Activated CD8-positive, alpha-beta memory T cell treated with anti-CD3 and anti-CD28 coated beads for 24 hours (primary cell): ENCODE measurements around the gene EEF1A2.

Experiments used
- DNase-seq: peaks from one replicate; pipeline ENCODE4 v3.0.0-alpha.2; 2020

Gene EEF1A2

DNA sequence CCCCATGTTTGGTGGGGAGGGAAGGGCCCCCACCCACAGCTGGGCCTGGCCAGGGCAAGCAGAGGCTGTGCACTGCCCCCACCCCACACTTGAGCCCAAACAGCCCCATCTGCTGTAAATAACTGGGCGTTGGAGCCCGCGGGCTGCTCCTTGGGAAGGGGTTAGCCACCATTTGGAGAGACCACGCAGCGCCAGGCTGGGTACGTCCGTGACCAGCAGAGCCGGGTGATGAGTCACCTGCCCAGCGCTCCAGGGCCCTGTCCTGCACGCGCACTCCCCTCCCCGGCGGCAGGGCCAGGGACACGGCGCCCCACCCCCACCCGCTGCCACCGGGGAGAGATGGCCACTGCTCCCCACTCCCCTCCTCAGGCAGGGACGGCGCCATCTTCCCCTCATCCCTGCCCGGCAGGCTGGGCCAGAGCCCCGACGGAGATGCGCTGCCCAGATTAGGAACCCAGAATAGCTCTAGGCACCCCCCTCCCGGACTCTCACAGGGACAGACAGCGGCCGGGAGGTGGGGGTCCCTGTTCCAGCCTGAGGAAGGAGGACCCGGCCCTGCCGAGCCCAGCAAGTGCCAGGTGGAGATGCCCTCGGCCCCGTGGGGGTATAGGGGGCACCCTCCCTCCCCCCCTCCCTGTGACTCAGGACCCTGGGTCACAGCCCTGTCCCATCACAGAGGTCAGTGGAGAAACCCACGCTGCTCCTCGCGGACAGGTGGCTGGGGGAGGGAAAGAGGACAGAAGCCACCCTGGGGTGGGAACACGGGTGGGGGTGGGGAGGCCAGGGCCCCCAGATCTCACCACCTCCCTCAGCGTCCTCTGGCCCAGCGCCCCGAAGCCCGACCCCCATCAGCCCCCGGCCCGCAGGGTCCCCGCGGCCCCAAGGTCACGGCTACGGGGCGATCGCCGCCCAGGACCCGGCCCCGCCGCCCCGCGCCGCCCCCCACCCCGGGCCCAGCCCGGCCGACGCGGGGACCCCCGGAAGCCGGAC lies 642 bp downstream of the EEF1A2 start:
- DNase-seq = no peak

DNA sequence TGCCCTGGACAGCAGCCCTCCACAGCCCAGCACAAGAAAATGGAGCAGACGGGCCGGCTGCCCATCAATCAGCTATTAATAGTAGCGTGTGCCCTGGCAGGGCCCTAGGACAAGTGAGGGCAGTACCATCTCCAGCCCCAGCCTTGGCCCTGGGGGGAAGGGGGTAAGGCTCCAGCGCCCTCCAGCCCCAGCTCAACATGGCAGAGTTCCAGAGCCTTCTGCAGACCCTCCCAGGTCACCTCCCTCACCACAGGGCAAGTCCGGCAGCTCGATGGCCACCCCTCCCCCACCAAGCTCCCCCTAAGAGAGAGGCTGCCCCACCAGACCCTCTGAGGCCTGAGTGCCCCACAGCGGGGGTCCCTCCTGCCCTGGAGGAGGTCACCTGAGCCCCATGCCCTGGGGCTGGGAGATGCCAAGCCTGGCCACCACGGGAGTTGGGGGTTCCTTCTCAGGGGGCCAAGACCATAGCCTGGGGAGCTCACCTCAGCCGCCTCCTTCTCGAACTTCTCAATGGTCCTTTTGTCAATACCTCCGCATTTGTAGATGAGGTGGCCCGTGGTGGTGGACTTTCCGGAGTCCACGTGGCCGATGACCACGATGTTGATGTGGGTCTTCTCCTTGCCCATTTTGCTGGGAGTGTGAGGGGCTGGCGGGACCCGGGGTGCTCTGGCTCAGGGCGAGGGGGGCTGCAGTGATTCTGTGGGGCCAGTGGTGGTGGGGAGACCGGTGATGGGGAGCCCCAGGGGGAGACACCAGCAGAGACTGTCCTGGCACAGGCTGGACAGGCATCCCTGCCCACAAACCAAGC lies 1.5 kb downstream of the EEF1A2 start:
- DNase-seq = no peak

DNA sequence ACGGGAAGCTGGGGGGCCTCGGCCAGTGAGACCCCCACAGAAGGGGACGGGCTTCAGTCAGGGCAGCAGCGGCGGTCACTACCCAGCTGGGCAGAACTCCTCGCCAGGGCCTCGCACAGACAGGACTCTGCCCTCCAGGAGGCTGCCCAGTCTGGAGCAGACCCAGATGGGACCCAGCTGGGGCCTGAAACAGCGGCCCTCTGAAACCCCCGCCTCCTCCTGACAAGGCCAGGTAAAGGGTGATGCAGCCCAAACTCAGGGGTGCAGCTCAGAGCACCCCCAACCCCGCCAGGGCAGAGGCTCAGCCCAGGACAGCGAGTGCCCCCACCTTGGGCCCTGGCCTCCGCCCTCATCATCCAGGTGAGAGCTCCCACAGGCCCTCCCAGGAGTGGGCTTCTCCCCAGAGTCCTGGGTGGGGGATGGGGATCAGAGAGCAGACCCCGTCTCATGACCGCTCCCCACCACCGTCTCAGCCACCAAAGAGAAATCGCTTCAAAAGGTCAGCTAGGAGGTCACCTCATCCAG lies 2.2 kb downstream of the EEF1A2 start:
- DNase-seq = no peak

DNA sequence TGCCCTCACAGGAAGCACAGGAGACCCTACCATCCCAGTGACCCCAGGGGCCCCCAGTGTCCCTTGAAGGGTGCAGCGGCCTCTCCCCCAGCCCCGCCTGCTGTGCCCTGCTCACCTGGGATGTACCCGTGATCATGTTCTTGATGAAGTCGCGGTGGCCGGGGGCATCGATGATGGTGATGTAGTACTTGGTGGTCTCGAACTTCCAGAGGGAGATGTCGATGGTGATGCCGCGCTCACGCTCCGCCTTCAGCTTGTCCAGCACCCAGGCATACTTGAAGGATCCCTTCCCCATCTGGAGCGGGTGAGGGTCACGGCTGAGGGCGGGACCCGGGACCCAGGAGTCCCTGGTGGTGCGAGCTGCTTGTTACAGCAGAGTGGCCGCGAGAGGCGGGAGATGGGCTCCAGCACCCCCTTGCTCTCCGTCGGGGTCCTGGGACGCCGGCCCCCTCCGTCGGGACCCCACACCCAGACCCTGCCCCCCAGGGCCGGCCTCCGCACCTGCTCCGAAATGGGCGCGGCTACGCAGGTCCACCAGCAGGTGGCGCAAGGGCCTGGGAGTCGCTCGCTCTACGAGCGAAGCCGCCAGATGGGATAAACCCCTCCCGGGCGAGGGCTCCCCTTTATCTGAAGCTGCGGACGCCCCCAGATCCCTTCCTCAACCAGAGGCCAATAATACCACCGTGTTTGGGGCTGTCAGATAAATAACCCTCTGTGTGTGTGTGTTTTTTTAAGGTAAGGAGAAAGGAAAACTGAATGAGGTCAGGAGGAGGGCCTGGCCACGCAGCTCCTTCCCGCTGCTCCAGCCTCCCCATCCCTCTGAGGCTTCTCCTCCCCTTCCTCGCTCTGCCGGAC lies 2.9 kb downstream of the EEF1A2 start:
- DNase-seq = peak; percentile 91

DNA sequence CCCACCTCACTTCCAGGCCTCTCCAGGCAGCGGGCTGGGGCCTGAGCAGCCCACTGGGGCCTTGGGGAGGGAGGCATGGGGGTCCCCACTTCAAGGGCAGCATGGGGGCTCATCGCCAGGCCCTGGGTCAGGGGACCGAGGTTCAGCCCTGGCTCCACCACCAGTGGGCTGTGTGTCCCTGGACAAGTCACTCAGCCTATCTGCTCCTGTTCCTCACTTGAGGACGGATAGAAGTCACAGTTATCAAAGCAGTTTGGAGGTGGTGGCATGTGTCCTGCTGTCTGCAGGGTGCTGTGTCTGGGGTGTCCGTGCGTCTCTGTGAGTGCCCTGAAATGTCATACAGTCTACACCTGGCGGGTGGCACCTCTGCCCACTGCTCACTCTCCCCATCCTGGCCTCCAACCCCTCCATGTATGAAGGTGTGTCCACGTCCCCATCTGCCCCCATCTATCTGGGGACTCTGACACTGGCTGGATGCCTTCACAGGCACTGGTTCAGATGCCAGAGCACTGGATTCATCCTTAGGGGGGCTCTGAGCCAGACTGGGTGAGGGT lies 3.6 kb downstream of the EEF1A2 start:
- no peak for DNase-seq

DNA sequence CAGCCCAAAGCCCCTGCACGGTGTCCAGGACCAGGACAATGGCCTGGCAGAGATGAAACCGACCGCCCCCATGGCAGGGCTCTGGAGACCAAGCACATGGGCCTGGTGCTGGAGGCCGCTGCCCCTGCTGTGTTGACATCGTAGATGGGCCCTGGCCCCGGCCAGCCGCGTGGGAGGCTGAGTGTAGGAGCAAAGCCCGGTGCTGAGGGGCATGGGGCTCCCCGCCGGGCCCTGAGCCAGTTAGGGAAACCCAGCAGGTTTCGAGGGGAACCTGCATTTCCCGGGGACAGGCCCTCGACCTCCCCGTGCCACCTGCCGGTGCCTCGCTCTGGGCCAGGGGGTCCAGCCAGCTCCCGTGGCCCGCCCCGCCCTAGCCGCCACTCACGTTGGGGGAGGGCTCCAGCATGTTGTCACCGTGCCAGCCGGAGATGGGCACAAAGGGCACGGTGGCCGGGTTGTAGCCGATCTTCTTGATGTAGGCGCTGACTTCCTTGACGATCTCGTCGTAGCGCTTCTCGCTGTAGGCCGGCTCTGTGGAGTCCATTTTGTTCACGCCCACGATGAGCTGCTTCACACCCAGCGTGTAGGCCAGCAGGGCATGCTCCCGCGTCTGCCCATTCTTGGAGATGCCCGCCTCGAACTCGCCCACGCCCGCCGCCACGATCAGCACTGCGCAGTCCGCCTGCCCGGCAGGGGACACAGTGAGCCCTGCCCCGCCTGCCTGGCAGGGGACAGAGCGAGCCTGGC lies 4.3 kb downstream of the EEF1A2 start:
- no peak for DNase-seq

DNA sequence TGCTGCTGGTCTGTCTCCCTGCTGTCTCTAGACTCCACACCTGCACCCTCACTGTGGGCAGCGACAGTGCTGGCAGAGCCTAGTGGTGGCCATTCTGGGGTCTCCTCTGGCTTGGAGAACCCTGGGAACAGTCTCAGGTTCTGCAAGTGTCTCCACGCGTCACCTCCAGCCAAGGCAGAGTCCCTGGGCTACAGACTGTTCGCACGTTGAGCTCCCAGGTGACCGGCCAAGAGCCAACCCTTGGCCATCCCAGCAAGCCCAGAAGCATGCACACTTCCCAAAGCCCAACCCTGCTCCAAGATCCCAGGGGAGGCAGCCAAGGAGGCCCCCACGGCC lies 4.8 kb downstream of the EEF1A2 start:
- DNase-seq = no peak

DNA sequence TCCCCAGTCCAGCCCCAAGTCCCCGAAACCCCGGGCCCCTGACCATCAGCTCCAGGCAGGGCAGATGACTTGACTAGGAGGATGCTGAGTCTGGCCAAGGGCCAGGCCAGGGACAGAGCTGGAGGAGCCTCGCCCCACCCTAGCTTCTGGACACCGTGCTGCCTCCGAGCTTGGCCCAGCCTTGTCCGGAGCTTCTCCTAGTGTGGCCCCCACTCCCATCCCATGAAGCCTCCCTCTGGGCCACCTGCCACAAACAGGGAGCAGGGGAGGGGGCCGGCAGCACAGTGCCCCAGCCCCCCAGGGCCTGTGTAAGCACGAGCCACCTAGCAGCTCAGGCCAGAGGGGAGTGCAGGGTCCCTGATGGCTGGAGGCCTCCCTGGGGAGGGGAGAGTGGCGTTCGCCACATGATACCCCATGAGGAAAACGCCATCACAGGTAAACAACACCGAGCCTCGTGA lies 5.3 kb downstream of the EEF1A2 start:
- DNase-seq = no peak

DNA sequence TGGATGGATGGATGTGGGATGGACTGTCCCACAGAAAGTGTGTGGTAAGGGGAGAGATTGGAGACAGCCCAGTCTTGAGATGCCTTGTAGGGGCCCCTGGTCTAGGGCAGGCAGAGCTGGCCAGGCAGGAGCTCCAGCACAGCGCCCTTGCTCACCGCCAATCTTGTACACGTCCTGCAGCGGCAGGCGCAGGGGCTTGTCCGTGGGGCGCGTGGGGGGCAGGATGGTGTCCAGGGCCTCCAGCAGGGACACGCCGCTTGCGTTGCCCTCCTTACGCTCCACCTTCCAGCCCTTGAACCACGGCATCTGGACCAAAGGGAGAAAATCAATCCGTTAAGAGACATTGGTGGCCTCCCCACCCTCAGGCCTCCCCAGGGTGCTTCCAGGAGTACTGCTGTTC lies 5.9 kb downstream of the EEF1A2 start:
- no peak for DNase-seq

DNA sequence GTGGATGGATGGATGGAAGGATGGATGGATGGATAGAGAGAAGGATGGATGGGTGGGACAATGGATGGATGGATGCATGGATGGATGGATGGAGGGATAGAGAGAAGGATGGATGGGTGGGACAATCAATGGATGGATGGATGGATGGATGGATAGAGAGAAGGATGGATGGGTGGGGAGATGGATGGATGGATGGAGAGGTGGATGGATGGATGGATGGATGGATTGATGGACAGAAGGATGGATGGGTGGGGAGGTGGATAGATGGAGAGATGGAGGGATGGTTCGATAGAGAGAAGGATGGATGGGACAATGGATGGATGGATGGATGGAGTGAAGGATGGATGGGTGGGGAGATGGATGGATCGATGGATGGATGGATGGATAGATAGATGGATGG lies 6.4 kb downstream of the EEF1A2 start:
- DNase-seq = no peak

DNA sequence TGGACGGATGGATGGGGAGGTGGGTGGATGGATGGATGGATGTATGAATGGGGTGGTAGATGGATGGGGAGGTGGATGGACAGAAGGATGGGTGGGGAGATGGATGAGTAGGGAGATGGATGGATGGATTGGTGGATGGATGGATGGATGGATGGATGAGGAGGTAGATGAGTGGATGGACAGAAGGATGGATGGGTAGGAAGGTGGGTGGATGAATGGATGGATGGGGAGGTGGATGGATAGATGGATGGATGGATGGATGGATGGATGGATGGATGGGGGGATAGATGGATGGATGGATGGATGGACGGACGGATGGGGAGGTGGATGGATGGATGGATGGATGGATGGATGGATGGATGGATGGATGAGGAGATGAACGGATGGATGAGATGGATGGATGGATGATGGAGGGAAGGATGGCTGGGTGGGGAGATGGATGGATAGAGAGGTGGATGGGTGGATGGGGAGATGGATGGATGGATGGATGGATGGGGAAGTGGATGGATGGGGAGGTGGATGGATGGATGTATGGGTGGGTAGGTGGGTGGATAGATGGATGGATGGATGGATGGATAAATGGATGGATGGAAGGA lies 7.2 kb downstream of the EEF1A2 start:
- DNase-seq = no peak

DNA sequence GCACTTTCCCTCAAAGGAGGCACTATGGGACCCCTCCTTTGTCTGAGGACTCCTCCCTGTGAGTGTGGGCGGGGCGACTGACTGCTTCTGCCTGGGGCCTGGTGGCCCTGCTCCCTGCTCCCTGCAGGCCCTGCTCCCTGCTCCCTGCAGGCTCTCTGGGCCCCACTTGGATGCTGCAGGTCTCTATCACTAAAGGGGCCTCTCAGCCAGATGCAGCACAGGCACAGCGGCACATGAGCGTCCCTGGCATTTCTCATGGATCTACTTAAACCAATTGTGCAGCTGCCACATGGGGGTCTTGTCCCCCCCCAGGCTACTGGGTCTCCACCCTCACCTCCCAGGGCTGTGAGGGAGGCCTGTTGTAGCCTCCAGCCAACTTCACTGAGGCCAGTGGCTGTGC lies 7.8 kb downstream of the EEF1A2 start:
- DNase-seq = no peak

DNA sequence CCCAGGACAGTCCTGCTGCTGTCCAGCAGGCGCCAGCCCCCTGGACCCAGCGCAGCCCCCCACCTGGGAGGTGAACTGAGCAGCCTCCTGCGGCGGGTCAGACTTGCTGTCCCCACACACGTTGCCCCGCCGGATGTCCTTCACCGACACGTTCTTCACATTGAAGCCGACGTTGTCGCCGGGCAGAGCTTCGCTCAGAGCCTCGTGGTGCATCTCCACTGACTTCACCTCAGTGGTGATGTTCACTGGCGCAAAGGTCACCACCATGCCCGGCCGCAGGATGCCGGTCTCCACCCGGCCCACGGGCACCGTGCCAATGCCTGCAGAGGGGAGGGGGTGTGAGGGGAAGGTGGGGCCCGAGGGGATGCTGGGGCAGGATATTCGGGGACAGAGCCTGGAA lies 8.5 kb downstream of the EEF1A2 start:
- no peak for DNase-seq

DNA sequence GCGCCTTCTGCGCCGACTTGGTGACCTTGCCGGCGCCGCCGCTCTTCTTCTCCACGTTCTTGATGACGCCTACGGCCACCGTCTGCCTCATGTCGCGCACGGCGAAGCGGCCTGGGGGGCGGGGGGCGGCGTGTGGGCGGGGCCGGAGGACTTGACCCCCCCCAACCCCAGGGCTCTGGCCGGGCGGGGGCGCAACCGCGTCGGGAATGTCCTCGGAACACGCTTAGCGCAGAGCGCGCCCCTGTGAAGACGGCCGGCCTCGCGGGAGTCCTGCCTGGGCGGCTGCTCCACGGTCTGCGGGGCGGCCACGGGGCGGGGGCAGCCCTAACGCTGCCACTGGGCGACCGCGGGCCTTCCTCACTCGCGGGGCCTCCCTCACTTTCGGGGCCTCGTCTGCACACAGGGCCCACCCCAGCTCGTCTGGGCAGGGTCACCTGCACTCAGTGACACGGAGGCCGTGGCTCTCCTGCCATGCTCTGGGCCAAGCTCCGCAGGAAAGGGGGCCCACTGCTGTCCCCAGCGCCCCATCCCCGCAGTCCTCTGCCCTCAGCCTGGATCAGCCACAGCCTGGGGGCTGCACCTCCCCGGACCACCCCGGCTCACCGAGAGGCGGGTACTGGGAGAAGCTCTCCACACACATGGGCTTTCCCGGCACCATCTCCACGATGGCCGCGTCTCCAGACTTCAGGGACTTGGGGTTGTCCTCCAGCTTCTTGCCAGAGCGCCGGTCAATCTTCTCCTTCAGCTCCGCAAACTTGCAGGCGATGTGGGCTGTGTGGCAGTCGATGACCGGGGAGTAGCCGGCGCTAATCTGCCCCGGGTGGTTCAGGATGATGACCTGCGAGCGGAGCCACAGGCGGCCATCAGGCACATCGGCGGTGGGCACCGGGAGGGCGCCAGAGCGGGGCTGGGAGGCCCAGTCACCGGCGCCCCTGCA lies 10.3 kb downstream of the EEF1A2 start:
- no peak for DNase-seq

DNA sequence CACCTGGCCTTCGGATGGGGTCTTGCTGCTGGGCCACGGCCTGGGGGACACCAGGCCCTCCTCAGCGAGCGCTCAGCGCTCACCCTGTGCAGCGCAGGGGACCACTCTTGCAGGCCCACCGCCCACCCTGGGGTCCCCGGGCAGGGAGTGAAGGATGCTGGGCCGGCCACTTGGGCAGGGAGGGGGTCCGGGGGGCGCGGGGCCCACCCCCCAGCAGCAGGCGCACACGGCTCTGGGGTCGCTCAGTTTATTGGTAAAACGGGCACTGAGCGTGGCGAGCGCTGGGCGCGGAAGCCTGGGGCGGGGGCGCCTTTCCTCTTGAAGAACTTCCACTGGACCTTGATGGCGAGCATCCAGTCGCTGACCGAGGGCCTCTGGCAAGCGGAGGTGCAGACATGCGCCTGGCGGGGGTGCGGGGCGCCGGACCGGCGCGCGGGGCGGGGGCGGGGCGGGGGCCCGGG lies 11.1 kb downstream of the EEF1A2 start:
- DNase-seq = no peak

DNA sequence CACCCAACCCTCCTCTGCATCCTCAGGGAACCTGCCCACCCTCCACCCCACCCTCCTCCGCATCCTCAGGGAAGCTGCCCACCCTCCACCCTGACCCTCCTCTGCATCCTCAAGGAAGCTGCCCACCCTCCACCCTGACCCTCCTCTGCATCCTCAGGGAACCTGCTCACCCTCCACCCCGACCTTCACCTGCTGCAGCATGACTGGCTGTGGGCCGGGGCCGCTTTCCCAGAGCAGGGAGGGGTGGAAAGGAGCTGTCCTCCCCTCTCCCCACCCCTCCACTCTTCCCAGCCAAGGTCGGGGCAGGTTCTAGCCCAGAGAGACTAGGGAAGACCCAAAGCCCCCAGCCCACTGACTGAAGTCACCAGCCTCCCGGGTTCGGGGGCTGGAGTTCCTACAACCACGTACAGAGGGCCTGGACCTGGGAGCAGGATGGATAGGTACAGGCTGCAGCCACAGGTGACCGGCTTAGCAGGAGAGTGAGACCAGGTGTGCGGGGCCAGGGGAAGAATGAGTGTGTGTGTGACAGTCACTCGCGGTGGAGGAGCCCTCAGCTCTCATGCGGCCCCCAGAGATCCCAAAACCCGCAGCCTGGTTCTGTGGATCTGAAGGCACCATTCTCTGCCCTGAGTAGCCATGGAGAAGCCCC lies 11.6 kb downstream of the EEF1A2 start:
- DNase-seq = no peak

DNA sequence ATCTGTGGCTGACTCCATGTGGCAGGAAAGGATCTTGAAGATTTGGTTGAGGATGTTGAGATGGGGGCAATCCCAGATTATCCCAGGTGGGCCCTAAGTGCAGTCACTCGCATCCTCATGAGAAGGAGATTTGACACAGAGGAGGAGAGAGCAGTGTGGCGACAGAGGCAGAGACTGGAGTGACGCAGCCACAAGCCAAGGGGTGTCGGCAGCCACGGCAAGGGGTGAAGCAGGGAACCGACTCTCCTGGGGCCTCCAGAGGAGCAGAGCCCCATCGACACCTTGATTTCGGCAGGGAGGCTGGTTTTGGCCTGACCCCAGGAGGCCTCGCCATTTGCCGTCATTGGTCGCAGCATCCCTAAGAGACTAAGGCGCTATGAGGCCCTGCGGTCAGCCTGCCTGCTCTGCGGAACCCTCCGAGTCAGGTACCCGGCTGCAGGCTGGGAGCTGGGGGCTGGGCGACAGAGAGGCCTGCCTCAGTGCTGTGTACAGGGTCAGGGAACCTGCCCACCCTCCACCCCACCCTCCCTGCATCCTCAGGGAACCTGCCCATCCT lies 12.5 kb downstream of the EEF1A2 start:
- DNase-seq = no peak

DNA sequence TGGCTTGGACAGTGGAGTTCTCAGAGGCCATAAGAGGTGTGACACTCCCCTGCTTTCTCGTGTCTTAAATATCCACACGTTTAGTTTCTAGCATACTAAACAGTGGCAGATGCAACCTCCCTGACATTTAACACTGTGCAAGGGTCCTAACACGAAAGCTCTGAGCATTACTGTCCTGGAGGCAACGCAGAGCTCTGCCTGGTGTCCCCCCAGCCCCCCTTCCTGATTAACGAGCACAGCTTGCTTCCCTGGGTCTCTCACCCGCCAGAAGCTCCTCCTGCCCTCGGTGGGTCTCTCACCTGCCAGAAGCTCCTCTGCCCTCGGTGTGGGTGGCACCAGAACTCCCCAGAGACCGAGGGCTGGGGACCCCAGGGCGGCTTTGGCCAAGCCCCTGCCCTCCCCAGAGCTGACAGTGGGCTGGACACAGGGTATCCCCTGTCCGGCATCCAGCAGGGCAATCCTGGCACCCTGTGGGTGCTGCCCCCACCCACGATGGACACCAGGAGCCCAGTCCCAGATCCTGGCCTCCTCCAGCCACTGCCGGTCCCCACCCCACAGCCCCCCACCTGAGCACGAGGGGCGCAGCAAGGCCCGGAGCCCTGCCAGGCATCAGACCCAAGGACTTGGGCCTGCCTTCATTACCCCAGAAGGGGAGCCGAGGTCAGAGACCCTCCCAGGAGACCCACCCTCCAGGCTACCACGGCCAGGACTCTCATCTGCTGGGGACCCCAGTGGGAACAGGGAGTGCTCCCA lies 14.1 kb downstream of the EEF1A2 start:
- DNase-seq = no peak
